Mammary epithelial cell (primary cell): ENCODE measurements around the gene RPS6KL1.

ENCODE experiments used
- CTCF ChIP-seq, 2 donors: IDR thresholded peaks in 1 of 2; conservative IDR thresholded peaks in 1 of 2; 2 replicates each; pipeline ENCODE4 v1.5.1; 2011 to 2012; ENCODE audit warnings: inconsistent platforms in 2 of 2, low read length in 2 of 2, mild to moderate bottlenecking in 2 of 2, control low read depth in 1 of 2, low read depth in 1 of 2; ENCODE audit not compliant: insufficient read depth in 1 of 2; ENCODE audit errors: extremely low read depth in 1 of 2
- EZH2 ChIP-seq: IDR thresholded peaks from 2 replicates; pipeline ENCODE4 v1.6.1; 2012; ENCODE audit warnings: low read length, inconsistent platforms, borderline replicate concordance

GRCh38 chr14:74868739-74869138 is 54.3 kb downstream of the RPS6KL1 start:
- TF ChIP-seq CTCF (conservative IDR thresholded peaks at IDR 0.05 in 1 of 2, IDR thresholded peaks at IDR 0.05 in 1 of 2; ENCODE audit: extremely low read depth in 1 of 2, insufficient read depth in 1 of 2, low read depth in 1 of 2, low read length in 2 of 2) = no peak
- TF ChIP-seq EZH2 = no peak
